SK-N-SH treated with all-trans-retinoic acid at 6 μM for 48 hours (cell line): ENCODE measurements around the gene STT3B.
A peak's percentile ranks its signal among the peaks of the same experiment; 100 is the strongest.

Experiments used
- ATAC-seq: fragments of 200-7000 bp; cut with Tn5 transposase; 3 replicates; pipeline ENCODE4 v1.9.1; 2020; ENCODE audit warnings: mild to moderate bottlenecking, moderate library complexity
- ARNTL ChIP-seq: fragments of 450-650 bp; formaldehyde crosslinking; IDR thresholded peaks from 2 replicates; pipeline ENCODE4 v1.5.0; 2020; ENCODE audit warnings: low read depth, mild to moderate bottlenecking, moderate library complexity, borderline replicate concordance
- BACH2 ChIP-seq: fragments of 250-450 bp; sonication (Bioruptor Pico); IDR thresholded peaks from 2 replicates; pipeline ENCODE4 v1.9.0; 2021; ENCODE audit warnings: mild to moderate bottlenecking, borderline replicate concordance
- CREB5 ChIP-seq: fragments of 250-450 bp; sonication (Bioruptor Pico); IDR thresholded peaks from 2 replicates; pipeline ENCODE4 v1.5.1; 2020; ENCODE audit warnings: low read depth, mild to moderate bottlenecking, moderate library complexity
- CSDC2 ChIP-seq: fragments of 250-450 bp; sonication (Bioruptor Pico); IDR thresholded peaks from 2 replicates; pipeline ENCODE4 v1.5.0; 2020; ENCODE audit warnings: mild to moderate bottlenecking, moderate library complexity
- CSRNP3 ChIP-seq: fragments of 250-450 bp; sonication (Bioruptor Pico); IDR thresholded peaks from 2 replicates; pipeline ENCODE4 v1.5.1; 2021; ENCODE audit warnings: mild to moderate bottlenecking, moderate library complexity
- ESRRG ChIP-seq: fragments of 250-450 bp; sonication (Bioruptor Pico); IDR thresholded peaks from 2 replicates; pipeline ENCODE4 v1.6.1; 2021; ENCODE audit warnings: mild to moderate bottlenecking
- GLIS3 ChIP-seq: fragments of 250-450 bp; sonication (Bioruptor Pico); IDR thresholded peaks from 2 replicates; pipeline ENCODE4 v1.5.0; 2020; ENCODE audit warnings: mild to moderate bottlenecking, moderate library complexity
- ISL1 ChIP-seq: fragments of 250-450 bp; sonication (Bioruptor Pico); IDR thresholded peaks from 2 replicates; pipeline ENCODE4 v2.1.2; 2022; ENCODE audit warnings: mild to moderate bottlenecking, moderate library complexity
- OSR1 ChIP-seq: fragments of 250-450 bp; sonication (Bioruptor Pico); IDR thresholded peaks from 2 replicates; pipeline ENCODE4 v1.8.0; 2022; ENCODE audit warnings: moderate library complexity, mild to moderate bottlenecking, inconsistent platforms
- PATZ1 ChIP-seq: fragments of 250-450 bp; sonication (Bioruptor Pico); IDR thresholded peaks from 2 replicates; pipeline ENCODE4 v1.8.0; 2020; ENCODE audit warnings: mild to moderate bottlenecking, moderate library complexity, borderline replicate concordance
- POU6F1 ChIP-seq: fragments of 250-450 bp; sonication (Bioruptor Pico); IDR thresholded peaks from 2 replicates; pipeline ENCODE4 v1.8.0; 2021; ENCODE audit warnings: low read depth, mild to moderate bottlenecking, moderate library complexity, borderline replicate concordance
- PPARA ChIP-seq: fragments of 250-450 bp; sonication (Bioruptor Pico); IDR thresholded peaks from 2 replicates; pipeline ENCODE4 v1.5.0; 2020; ENCODE audit warnings: mild to moderate bottlenecking, borderline replicate concordance
- SNAI2 ChIP-seq: fragments of 250-450 bp; sonication (Bioruptor Pico); IDR thresholded peaks from 2 replicates; pipeline ENCODE4 v1.5.0; 2020; ENCODE audit warnings: mild to moderate bottlenecking, moderate library complexity
- TOX ChIP-seq: fragments of 250-450 bp; sonication (Bioruptor Pico); IDR thresholded peaks from 2 replicates; pipeline ENCODE4 v1.8.0; 2021; ENCODE audit warnings: mild to moderate bottlenecking, moderate library complexity, borderline replicate concordance
- TSHZ2 ChIP-seq: fragments of 250-450 bp; sonication (Bioruptor Pico); IDR thresholded peaks from 2 replicates; pipeline ENCODE4 v1.5.0; 2020; ENCODE audit warnings: mild to moderate bottlenecking, moderate library complexity
- ZC3H10 ChIP-seq: fragments of 250-450 bp; sonication (Bioruptor Pico); IDR thresholded peaks from 2 replicates; pipeline ENCODE4 v1.5.1; 2021; ENCODE audit warnings: mild to moderate bottlenecking, moderate library complexity
- ZFP3 ChIP-seq: fragments of 250-450 bp; sonication (Bioruptor Pico); IDR thresholded peaks from 2 replicates; pipeline ENCODE4 v1.5.0; 2020; ENCODE audit warnings: mild to moderate bottlenecking, moderate library complexity
- ZFP30 ChIP-seq: fragments of 450-650 bp; formaldehyde crosslinking; IDR thresholded peaks from 2 replicates; pipeline ENCODE4 v1.5.0; 2022; ENCODE audit warnings: mild to moderate bottlenecking, moderate library complexity
- ZNF565 ChIP-seq: fragments of 450-650 bp; formaldehyde crosslinking; conservative IDR thresholded peaks from 2 replicates; pipeline ENCODE4 v1.5.0; 2020; ENCODE audit warnings: low read depth, mild to moderate bottlenecking, moderate library complexity
- ZNF70 ChIP-seq: fragments of 450-650 bp; formaldehyde crosslinking; IDR thresholded peaks from 2 replicates; pipeline ENCODE4 v1.5.0; 2020; ENCODE audit warnings: mild to moderate bottlenecking, moderate library complexity
- ZNF8 ChIP-seq: fragments of 450-650 bp; formaldehyde crosslinking; IDR thresholded peaks from 2 replicates; pipeline ENCODE4 v1.5.0; 2020; ENCODE audit warnings: mild to moderate bottlenecking, moderate library complexity

The STT3B gene

GRCh38 chr3:31610700-31611275, 78.1 kb downstream of the STT3B start:
- TF ChIP-seq ZFP30 (CRISPR knock-in tag) (peak; percentile 68), ZNF565 (CRISPR knock-in tag) (no peak), PPARA (CRISPR knock-in tag) (no peak), TOX (CRISPR knock-in tag) (no peak), ARNTL (no peak), OSR1 (no peak), GLIS3 (CRISPR knock-in tag) (no peak), SNAI2 (CRISPR knock-in tag) (0 out of 2 replicates have a peak, but pooled peaks have one; percentile 20), ZNF8 (CRISPR knock-in tag) (no peak), CREB5 (CRISPR knock-in tag) (no peak)
- peak; percentile 63; the same call in 1 of the 3 replicates for ATAC-seq

- no peak for TF ChIP-seq BACH2 (CRISPR knock-in tag)
- TF ChIP-seq PPARA (CRISPR knock-in tag): no peak
- TF ChIP-seq SNAI2 (CRISPR knock-in tag): no peak
- TF ChIP-seq OSR1: no peak
- TF ChIP-seq POU6F1: no peak
- TF ChIP-seq CREB5 (CRISPR knock-in tag): no peak
- TF ChIP-seq PATZ1 (CRISPR knock-in tag): no peak
- no peak for TF ChIP-seq TSHZ2 (CRISPR knock-in tag)
- no peak for TF ChIP-seq TOX (CRISPR knock-in tag)
- TF ChIP-seq GLIS3 (CRISPR knock-in tag): no peak
- TF ChIP-seq CSDC2 (CRISPR knock-in tag): no peak
- TF ChIP-seq ZFP30 (CRISPR knock-in tag): no peak
- no peak for TF ChIP-seq ZC3H10 (CRISPR knock-in tag)
- no peak for TF ChIP-seq ZNF8 (CRISPR knock-in tag)
- TF ChIP-seq ARNTL: no peak
- no peak for TF ChIP-seq ZFP3 (CRISPR knock-in tag)
- no peak for TF ChIP-seq CSRNP3 (CRISPR knock-in tag)
- no peak for TF ChIP-seq ZNF70
- TF ChIP-seq ISL1: no peak
- TF ChIP-seq ESRRG (CRISPR knock-in tag): no peak
- no peak for ATAC-seq
Observed at GRCh38 chr3:31613177-31613576, 80.5 kb downstream of the STT3B start.
